Lower leg skin (tissue), 3 donors: ENCODE data around the gene TENM4.

Experiments
- POLR2A ChIP-seq, 2 donors: fragments of 450-650 bp; IDR thresholded peaks; one replicate each; pipeline ENCODE4 v1.6.1; 2016 to 2017; ENCODE audit warnings: antibody characterized with exemption in 2 of 2, mild to moderate bottlenecking in 1 of 2, moderate library complexity in 1 of 2
- TF ChIP-seq, protein P1 (sequence below), 3 donors: fragments of 450-650 bp; IDR thresholded peaks; one replicate each; pipeline ENCODE4 v1.5.1; 2016; ENCODE audit warnings: antibody characterized with exemption in 3 of 3, mild to moderate bottlenecking in 3 of 3, moderate library complexity in 2 of 3

DNA sequence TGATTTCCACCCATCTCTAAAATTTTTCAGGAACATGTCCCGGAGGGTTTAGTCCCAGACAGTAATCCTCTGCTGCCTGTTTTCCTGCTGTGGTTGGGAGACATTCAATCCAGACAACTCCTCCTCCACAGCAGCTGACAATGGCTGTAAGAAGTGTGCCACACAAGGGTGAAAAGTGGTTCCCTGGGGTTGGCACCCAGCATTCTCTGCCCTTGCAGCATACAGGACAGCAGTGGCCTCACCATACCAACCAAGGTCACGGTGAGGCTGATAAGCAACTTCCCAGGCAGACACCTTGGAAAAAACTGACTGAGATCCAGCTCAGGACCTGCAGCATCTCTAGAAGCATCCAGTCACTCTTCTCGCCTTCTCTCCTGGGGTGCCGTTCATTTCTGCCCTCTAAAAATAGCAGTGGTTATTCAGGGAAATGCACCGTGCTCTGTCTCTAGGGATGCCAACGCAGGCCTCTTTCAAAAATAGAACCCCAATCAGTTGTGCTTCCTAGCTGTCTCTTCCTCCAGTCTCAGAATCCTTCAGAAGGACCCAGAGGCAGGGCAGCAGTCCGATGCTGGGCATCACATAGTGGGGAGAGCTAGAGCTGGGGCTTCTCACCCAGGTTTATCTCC is 241.0 kb downstream of the TENM4 start:
- no peak for TF ChIP-seq POLR2A (IDR thresholded peaks at IDR 0.05)
- TF ChIP-seq, protein P1, sequence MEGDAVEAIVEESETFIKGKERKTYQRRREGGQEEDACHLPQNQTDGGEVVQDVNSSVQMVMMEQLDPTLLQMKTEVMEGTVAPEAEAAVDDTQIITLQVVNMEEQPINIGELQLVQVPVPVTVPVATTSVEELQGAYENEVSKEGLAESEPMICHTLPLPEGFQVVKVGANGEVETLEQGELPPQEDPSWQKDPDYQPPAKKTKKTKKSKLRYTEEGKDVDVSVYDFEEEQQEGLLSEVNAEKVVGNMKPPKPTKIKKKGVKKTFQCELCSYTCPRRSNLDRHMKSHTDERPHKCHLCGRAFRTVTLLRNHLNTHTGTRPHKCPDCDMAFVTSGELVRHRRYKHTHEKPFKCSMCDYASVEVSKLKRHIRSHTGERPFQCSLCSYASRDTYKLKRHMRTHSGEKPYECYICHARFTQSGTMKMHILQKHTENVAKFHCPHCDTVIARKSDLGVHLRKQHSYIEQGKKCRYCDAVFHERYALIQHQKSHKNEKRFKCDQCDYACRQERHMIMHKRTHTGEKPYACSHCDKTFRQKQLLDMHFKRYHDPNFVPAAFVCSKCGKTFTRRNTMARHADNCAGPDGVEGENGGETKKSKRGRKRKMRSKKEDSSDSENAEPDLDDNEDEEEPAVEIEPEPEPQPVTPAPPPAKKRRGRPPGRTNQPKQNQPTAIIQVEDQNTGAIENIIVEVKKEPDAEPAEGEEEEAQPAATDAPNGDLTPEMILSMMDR (IDR thresholded peaks at IDR 0.05), result no peak
